ENCODE measurements around the gene COL1A2. TPM values are rescaled to one million over a fixed set of nuclear protein-coding genes. Genes with fewer than 3 reads are reported as not detected.

The COL1A2 gene
- 100 to 1,000 TPM; 531 to 822 (median 595) TPM for polyA plus RNA-seq (ENCODE audit: insufficient read length in 3 of 3)
- long read RNA-seq, donor 1, transcript COL1A2-203 (4 exons, 1,123 nt) = major isoform, 25 of 431 reads
- long read RNA-seq, donor 1, partial matches to known transcripts = 361 of 431 reads
- long read RNA-seq, donor 1, other reads (novel, unspliced or antisense) = 40 of 431 reads
- long read RNA-seq, donor 2, transcript COL1A2-203 (4 exons, 1,123 nt) = major isoform, 22 of 404 reads
- long read RNA-seq, donor 2, transcript COL1A2-205 (4 exons, 656 nt) = minor isoform, 10 of 404 reads
- long read RNA-seq, donor 2, partial matches to known transcripts = 318 of 404 reads
- long read RNA-seq, donor 2, other reads (novel, unspliced or antisense) = 51 of 404 reads
- long read RNA-seq, donor 3, transcript COL1A2-203 (4 exons, 1,123 nt) = major isoform, 20 of 442 reads
- long read RNA-seq, donor 3, transcript COL1A2-205 (4 exons, 656 nt) = minor isoform, 9 of 442 reads
- long read RNA-seq, donor 3, partial matches to known transcripts = 364 of 442 reads
- long read RNA-seq, donor 3, other reads (novel, unspliced or antisense) = 46 of 442 reads
- long read RNA-seq, donor 4, transcript COL1A2-205 (4 exons, 656 nt) = minor isoform, 8 of 304 reads
- long read RNA-seq, donor 4, transcript COL1A2-203 (4 exons, 1,123 nt) = major isoform, 17 of 304 reads
- long read RNA-seq, donor 4, partial matches to known transcripts = 262 of 304 reads
- long read RNA-seq, donor 4, other reads (novel, unspliced or antisense) = 17 of 304 reads
- long read RNA-seq, donor 5, transcript COL1A2-205 (4 exons, 656 nt) = major isoform, 5 of 110 reads
- long read RNA-seq, donor 5, partial matches to known transcripts = 94 of 110 reads
- long read RNA-seq, donor 5, other reads (novel, unspliced or antisense) = 6 of 110 reads
- long read RNA-seq, donor 6, transcript COL1A2-205 (4 exons, 656 nt) = minor isoform, 6 of 273 reads
- long read RNA-seq, donor 6, transcript COL1A2-203 (4 exons, 1,123 nt) = major isoform, 7 of 273 reads
- long read RNA-seq, donor 6, partial matches to known transcripts = 249 of 273 reads
- long read RNA-seq, donor 6, other reads (novel, unspliced or antisense) = 11 of 273 reads
- long read RNA-seq, donor 7, transcript COL1A2-205 (4 exons, 656 nt) = minor isoform, 7 of 256 reads
- long read RNA-seq, donor 7, transcript COL1A2-203 (4 exons, 1,123 nt) = major isoform, 10 of 256 reads
- long read RNA-seq, donor 7, partial matches to known transcripts = 162 of 256 reads
- long read RNA-seq, donor 7, other reads (novel, unspliced or antisense) = 72 of 256 reads
- long read RNA-seq, donor 8, transcript COL1A2-212 (9 exons, 962 nt) = minor isoform, 9 of 2,995 reads
- long read RNA-seq, donor 8, transcript COL1A2-203 (4 exons, 1,123 nt) = minor isoform, 68 of 2,995 reads
- long read RNA-seq, donor 8, transcript COL1A2-205 (4 exons, 656 nt) = major isoform, 84 of 2,995 reads
- long read RNA-seq, donor 8, partial matches to known transcripts = 2,551 of 2,995 reads
- long read RNA-seq, donor 8, other reads (novel, unspliced or antisense) = 275 of 2,995 reads
- long read RNA-seq, donor 9, transcript COL1A2-205 (4 exons, 656 nt) = minor isoform, 12 of 452 reads
- long read RNA-seq, donor 9, transcript COL1A2-203 (4 exons, 1,123 nt) = major isoform, 14 of 452 reads
- long read RNA-seq, donor 9, partial matches to known transcripts = 386 of 452 reads
- long read RNA-seq, donor 9, other reads (novel, unspliced or antisense) = 39 of 452 reads
- long read RNA-seq, donor 10, transcript COL1A2-205 (4 exons, 656 nt) = minor isoform, 9 of 256 reads
- long read RNA-seq, donor 10, transcript COL1A2-203 (4 exons, 1,123 nt) = major isoform, 17 of 256 reads
- long read RNA-seq, donor 10, partial matches to known transcripts = 206 of 256 reads
- long read RNA-seq, donor 10, other reads (novel, unspliced or antisense) = 22 of 256 reads
- long read RNA-seq, donor 11, full-length matches to known transcripts = 13 of 96 reads
- long read RNA-seq, donor 11, partial matches to known transcripts = 83 of 96 reads
- long read RNA-seq, donor 11, other reads (novel, unspliced or antisense) = 0 of 96 reads
- long read RNA-seq, donor 12, transcript COL1A2-203 (4 exons, 1,123 nt) = major isoform, 26 of 387 reads
- long read RNA-seq, donor 12, partial matches to known transcripts = 314 of 387 reads
- long read RNA-seq, donor 12, other reads (novel, unspliced or antisense) = 40 of 387 reads
- long read RNA-seq, donor 13, transcript COL1A2-203 (4 exons, 1,123 nt) = major isoform, 15 of 107 reads
- long read RNA-seq, donor 13, partial matches to known transcripts = 80 of 107 reads
- long read RNA-seq, donor 13, other reads (novel, unspliced or antisense) = 9 of 107 reads
- long read RNA-seq, donor 14, transcript COL1A2-205 (4 exons, 656 nt) = minor isoform, 19 of 406 reads
- long read RNA-seq, donor 14, transcript COL1A2-203 (4 exons, 1,123 nt) = major isoform, 23 of 406 reads
- long read RNA-seq, donor 14, partial matches to known transcripts = 281 of 406 reads
- long read RNA-seq, donor 14, other reads (novel, unspliced or antisense) = 80 of 406 reads
- long read RNA-seq, donor 15, transcript COL1A2-203 (4 exons, 1,123 nt) = major isoform, 26 of 630 reads
- long read RNA-seq, donor 15, transcript COL1A2-205 (4 exons, 656 nt) = minor isoform, 16 of 630 reads
- long read RNA-seq, donor 15, partial matches to known transcripts = 548 of 630 reads
- long read RNA-seq, donor 15, other reads (novel, unspliced or antisense) = 36 of 630 reads
- long read RNA-seq, donor 16, transcript COL1A2-203 (4 exons, 1,123 nt) = major isoform, 17 of 370 reads
- long read RNA-seq, donor 16, transcript COL1A2-205 (4 exons, 656 nt) = minor isoform, 11 of 370 reads
- long read RNA-seq, donor 16, partial matches to known transcripts = 290 of 370 reads
- long read RNA-seq, donor 16, other reads (novel, unspliced or antisense) = 50 of 370 reads

- peak; percentile 82 for DNase-seq
These were observed at the start of gene COL1A2 for GRCh38 chr7:94394437-94395140. Gene COL1A2, plus strand, starts transcription at chr7:94394895. Its CDS starts 137 bp downstream, at chr7:94395032.

DNA sequence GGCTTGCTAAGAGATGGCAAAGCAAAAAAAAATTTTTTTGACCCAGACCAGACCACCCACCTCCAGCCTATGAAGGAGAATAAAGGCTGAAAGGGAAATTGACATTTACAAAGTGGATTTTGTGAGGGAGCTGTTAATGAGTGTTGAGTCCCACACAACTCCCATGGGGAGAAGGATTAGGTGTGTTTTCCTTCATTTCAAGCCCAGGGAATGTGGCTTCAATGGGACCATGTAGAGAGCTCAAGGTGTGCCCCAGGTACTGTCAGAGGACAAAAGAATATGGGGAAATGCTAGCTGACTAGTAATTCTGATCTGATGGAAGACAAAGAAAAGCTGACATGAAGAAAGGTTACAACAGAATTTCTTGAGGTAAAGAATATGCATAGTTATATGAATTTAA is 48.8 kb upstream of the COL1A2 start:
- no peak for DNase-seq

DNA sequence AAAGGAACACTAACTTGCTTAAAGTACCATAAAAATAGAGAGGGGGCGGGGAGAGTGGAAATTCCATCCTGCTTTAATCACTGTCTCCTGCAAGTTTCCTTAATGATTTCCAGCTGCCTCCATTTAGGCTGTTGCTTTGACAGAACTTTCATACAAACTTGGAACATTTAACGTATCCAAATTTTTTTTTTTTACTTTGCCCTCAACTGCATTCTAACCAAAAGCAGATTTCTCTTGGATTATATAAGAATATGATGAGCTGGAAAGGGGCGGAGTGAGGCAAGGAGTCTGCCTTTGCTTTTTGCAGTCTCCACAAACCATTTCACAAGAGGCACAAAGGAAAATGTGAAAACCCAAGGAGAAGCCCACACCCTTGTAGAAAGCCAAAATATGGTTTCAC is 46.6 kb upstream of the COL1A2 start:
- peak; percentile 68 for DNase-seq

- DNase-seq = peak; percentile 54
These were observed 44.0 kb upstream of the COL1A2 start for GRCh38 chr7:94350734-94351133.

DNA sequence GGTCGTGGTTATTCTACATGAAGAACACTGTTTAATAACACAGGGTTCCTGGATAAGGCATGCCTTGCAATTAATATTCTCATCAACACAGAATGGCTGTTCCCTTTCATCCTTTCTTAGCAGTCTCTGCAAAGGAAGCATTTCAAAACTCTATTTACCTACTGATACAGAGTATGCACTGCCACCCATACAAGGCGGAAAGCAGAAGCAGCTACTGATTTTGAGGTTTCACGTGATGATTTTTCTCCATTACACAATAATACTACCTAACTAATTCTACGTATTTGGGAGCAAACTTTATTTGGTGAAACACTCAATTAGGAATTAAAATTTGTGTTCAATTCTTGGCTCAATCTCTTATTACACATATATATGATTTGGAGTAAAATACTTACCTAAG is 43.0 kb upstream of the COL1A2 start:
- no peak for DNase-seq

DNA sequence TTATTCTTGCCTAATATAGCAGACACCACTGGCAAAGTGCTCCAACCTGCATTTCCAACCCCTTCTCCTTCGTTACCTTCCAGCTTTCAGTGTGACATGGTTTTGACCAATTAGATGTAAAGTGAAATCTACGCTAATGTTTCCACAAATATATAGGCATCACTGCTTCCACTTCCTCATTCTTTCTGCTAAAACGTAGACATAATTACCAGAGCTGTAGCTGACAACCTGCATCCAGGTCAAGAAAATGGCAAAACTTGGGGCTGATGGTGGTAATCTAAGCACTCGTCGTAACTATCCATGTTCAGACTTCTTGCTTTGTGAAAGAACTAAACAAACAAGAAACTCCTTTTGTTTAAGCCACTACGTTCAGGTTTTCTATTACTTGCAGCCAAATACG is 41.8 kb upstream of the COL1A2 start:
- no peak for DNase-seq

DNA sequence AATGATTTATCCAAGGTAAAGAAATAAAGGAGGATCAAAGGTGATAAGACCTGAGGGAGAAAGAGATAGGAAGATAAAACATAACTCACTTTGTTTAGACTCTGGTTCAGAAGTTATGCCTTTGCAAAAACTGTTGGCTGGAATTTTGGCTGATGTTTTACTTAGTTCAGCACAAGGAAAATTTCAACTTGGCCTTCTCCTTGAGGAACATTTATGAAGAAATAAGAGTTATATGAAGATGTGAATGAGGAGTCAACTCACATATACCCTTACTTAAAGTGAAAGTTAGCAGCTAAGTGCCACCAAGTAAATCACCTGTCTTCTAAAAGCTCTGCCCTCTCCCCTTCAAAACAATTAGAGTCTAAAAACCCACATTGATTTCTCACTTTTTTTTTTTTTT is 39.7 kb upstream of the COL1A2 start:
- no peak for DNase-seq

DNA sequence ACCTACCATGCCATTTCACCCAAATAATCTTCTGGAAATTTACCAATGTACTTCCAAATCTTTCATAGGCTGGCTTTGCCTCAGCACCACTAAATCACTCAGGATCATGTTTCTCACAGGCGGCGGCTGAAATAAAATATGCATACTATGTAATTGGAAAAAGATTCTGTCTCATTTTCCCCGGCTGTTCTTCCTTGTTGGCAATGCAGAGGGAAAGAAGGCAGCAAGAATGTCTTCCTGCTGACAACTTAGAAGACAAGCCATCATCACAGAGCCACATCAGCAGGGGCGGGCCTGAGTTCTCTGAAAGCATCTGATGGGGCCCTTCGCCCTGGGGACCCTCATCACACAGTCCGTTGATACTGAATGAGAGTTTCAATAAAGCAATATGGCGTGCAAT is 39.2 kb upstream of the COL1A2 start:
- DNase-seq = no peak

DNA sequence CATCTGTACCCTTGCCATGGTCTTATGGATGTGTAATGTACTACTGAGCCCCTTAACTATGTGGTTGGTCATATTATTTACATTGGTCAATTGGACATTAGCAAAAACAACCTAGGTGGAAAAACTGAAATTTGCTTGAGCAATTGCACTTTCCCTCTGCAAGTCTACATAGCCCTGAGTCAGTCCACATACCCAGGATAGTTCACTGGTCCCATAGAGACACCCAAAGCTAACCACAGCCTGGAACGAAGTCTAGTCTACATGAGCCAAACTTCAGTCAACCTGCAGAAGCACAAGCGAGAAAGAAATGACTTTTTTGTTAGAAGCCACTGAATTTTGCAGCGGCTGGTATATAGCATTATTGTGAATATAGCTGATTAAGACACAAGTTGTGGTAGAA is 37.6 kb upstream of the COL1A2 start:
- DNase-seq = no peak

GRCh38 chr7:94360926-94361325 is 33.8 kb upstream of the COL1A2 start:
- DNase-seq = no peak

DNA sequence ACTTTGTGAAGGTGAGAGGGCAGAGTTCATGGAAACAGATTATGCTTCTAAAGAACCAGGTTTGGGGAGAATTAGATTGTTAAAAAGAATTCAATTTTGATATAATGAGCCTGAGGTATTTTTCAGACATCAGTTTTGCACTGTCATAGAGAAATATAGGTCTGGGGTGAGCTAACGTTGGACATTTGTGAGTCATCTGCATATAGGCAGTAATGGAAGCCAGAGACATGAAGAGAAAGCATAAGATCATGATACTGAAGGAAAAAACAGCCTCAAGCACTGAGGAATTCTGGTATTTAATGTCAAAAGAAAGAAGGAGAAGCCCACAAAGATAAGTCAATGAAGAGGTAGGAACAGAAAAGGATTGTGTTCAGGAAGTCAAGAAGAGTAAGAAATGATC is 32.4 kb upstream of the COL1A2 start:
- DNase-seq = no peak

DNA sequence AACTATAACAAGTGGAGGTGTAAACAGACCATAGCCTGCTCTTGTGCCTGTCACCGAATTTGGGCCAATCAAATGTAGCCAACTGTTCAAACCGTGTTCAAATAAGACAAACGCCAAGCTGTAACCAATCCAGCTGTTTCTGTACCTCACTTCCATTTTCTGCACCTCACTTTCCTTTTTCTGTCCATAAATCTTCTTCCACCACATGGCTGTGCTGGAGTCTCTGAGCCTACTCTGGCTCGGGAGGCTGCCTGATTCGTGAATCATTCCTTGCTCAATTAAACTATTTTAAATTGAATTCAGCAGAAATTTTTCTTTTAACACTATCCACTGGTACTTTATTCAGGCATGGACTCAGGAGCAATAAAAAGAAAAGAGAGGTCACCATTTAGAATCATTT is 29.9 kb upstream of the COL1A2 start:
- no peak for DNase-seq

DNA sequence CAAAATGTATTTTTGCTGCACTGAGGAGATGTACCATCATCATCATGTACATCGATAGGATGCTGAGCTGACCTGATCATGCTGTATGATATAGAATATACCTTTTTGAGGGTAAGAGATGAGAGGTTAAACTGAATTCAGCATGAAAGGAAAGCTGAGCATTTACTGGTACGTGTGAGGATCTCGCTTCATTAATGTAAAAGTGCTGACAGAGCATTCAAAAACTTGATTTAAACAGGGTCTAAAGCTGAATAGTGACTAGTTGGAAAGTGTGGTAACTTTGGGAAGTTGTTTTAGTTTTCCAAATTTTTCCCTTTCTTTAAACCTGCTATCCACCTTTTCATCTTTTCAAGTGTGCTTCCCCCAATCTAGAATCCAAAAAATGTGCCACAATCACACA is 28.5 kb upstream of the COL1A2 start:
- no peak for DNase-seq

DNA sequence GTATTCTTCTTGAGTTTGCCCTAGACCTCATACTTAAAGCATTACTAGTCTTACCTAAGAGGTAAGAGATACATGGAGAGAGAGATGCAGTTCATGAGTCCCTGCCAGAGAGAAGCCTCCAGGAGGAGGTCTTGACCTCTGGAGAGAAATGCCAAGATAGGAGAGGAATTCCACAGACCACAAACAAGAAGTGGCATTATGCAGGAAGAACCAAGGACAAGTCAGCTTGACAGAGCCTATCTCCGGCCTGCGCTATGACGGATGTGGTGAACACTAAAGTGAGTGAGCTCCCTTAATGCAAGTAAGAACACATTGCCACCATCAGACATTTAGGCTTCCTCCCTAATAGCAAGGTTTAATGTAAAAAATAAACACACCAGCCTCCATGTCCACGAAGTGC is 27.9 kb upstream of the COL1A2 start:
- DNase-seq = no peak

DNA sequence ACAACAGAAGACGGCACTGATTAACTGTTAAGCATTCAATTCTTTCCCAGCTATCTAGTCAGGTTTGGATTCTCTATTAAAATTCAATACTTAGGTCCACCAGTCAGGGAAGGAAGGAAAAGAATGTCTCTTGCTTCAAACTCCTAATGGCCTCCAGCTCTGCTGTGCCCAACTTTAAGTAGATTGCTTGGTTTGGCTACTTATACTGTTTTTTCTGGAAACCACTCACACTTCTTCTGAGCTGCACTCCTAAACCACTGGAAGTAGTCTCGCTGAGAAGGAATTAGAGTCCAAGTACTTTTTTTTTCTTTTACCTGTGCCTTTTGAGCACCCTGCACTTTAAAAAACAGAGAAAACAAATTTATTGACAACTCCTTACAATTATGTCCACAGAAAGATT is 26.7 kb upstream of the COL1A2 start:
- DNase-seq = no peak

- peak; percentile 52 for DNase-seq
These were observed 26.3 kb upstream of the COL1A2 start for GRCh38 chr7:94368371-94368791.

GRCh38 chr7:94374231-94374630 is 20.5 kb upstream of the COL1A2 start:
- peak; percentile 53 for DNase-seq
